CD14-positive monocyte (primary cell): Measurements from ENCODE around the gene PYM1. TPM values are rescaled to one million over a fixed set of nuclear protein-coding genes. Genes with fewer than 3 reads are reported as not detected.
"Not testable (repeated sequence)": the region's sequence is repeated elsewhere in the genome, so short reads cannot be mapped to it uniquely, and the experiment has no call there.

Source experiments
- DNase-seq, 3 donors: peaks; one replicate each; pipeline ENCODE4 v3.0.0-alpha.2; 2011 to 2022
- H2AFZ ChIP-seq: 2 replicates; pipeline ENCODE4 v1.6.0; 2012; ENCODE audit warnings: mild to moderate bottlenecking, low read depth, low read length, inconsistent platforms; ENCODE audit not compliant: insufficient read depth, poor library complexity, severe bottlenecking
- H3K27ac ChIP-seq, 2 donors: 1 replicate in 1 of 2; 2 replicates in 1 of 2; pipeline ENCODE4 v1.5.1; 2012 to 2013; ENCODE audit warnings: low read length in 2 of 2, control low read depth in 1 of 2, inconsistent platforms in 1 of 2, low read depth in 1 of 2, mild to moderate bottlenecking in 1 of 2
- H3K27me3 ChIP-seq, 2 donors: one replicate each; pipeline versions ENCODE4 v1.6.0 to v1.6.1; 2011 to 2013; ENCODE audit warnings: low read length in 2 of 2; ENCODE audit not compliant: control insufficient read depth in 2 of 2, insufficient read depth in 2 of 2
- H3K36me3 ChIP-seq, 2 donors: replicated peaks in 1 of 2; 1 replicate in 1 of 2; 2 replicates in 1 of 2; pipeline versions ENCODE4 v1.5.1 to v1.6.1; 2012 to 2013; ENCODE audit warnings: low read length in 2 of 2, control low read depth in 1 of 2, inconsistent platforms in 1 of 2, mild to moderate bottlenecking in 1 of 2; ENCODE audit not compliant: insufficient read depth in 2 of 2, control insufficient read depth in 1 of 2
- H3K4me1 ChIP-seq, 2 donors: 1 replicate in 1 of 2; 2 replicates in 1 of 2; pipeline versions ENCODE4 v1.5.1 to v1.6.1; 2012 to 2013; ENCODE audit warnings: low read length in 2 of 2, control low read depth in 1 of 2, inconsistent platforms in 1 of 2, mild to moderate bottlenecking in 1 of 2, moderate library complexity in 1 of 2; ENCODE audit not compliant: insufficient read depth in 2 of 2, control insufficient read depth in 1 of 2
- H3K4me2 ChIP-seq: replicated peaks from 2 replicates; pipeline ENCODE3; 2012; ENCODE audit warnings: low read length, moderate library complexity, mild to moderate bottlenecking; ENCODE audit not compliant: poor library complexity, severe bottlenecking; ENCODE audit errors: extremely low read depth
- H3K4me3 ChIP-seq, 3 experiments: fragments of 200-600 bp in 1 of 3; sonication (generic) in 1 of 3; replicated peaks in 1 of 3; 1 replicate in 2 of 3; 2 replicates in 1 of 3; pipeline ENCODE4 v1.5.1; 2011 to 2013; ENCODE audit warnings: low read length in 3 of 3, mild to moderate bottlenecking in 3 of 3, control low read depth in 2 of 3, low read depth in 2 of 3, inconsistent platforms in 1 of 3, moderate library complexity in 1 of 3
- H3K79me2 ChIP-seq: 2 replicates; pipeline ENCODE4 v1.6.0; 2012; ENCODE audit warnings: mild to moderate bottlenecking, control low read depth, inconsistent platforms, low read length, moderate library complexity; ENCODE audit not compliant: insufficient read depth
- H3K9ac ChIP-seq: 2 replicates; pipeline ENCODE4 v1.6.0; 2017; ENCODE audit warnings: low read length, mild to moderate bottlenecking; ENCODE audit not compliant: insufficient read depth, poor library complexity, severe bottlenecking
- H3K9me3 ChIP-seq, 2 donors: replicated peaks in 1 of 2; 1 replicate in 1 of 2; 2 replicates in 1 of 2; pipeline versions ENCODE4 v1.5.1 to v1.6.1; 2012 to 2013; ENCODE audit warnings: low read length in 2 of 2, control low read depth in 1 of 2; ENCODE audit not compliant: control insufficient read depth in 1 of 2, insufficient read depth in 1 of 2
- H4K20me1 ChIP-seq: 2 replicates; pipeline ENCODE4 v1.6.0; 2012; ENCODE audit warnings: mild to moderate bottlenecking, low read length, control low read depth, moderate library complexity; ENCODE audit not compliant: insufficient read depth
- H3K27ac Mint-ChIP-seq, 7 donors: one replicate each; pipeline ENCODE4 v1.8.0; 2020; ENCODE audit warnings: mild to moderate bottlenecking in 7 of 7, mixed read lengths in 7 of 7, moderate library complexity in 6 of 7, inconsistent platforms in 2 of 7
- H3K27me3 Mint-ChIP-seq, 3 donors: one replicate each; pipeline ENCODE4 v1.8.0; 2021 to 2022; ENCODE audit warnings: low read depth in 3 of 3, mild to moderate bottlenecking in 3 of 3, mixed read lengths in 3 of 3, moderate library complexity in 3 of 3, inconsistent platforms in 1 of 3
- H3K36me3 Mint-ChIP-seq, 2 donors: one replicate each; pipeline ENCODE4 v1.8.0; 2020; ENCODE audit warnings: mixed read lengths in 2 of 2, inconsistent platforms in 1 of 2, mild to moderate bottlenecking in 1 of 2
- H3K4me1 Mint-ChIP-seq: one replicate; pipeline ENCODE4 v1.8.0; 2020; ENCODE audit warnings: mild to moderate bottlenecking, mixed read lengths
- H3K4me3 Mint-ChIP-seq, 2 donors: one replicate each; pipeline ENCODE4 v1.8.0; 2020; ENCODE audit warnings: mild to moderate bottlenecking in 2 of 2, mixed read lengths in 2 of 2, moderate library complexity in 1 of 2
- H3K9me3 Mint-ChIP-seq, 7 donors: one replicate each; pipeline ENCODE4 v1.8.0; 2020 to 2022; ENCODE audit warnings: mixed read lengths in 7 of 7, mild to moderate bottlenecking in 6 of 7, moderate library complexity in 6 of 7, inconsistent platforms in 2 of 7
- CTCF ChIP-seq: fragments of 200-600 bp; IDR thresholded peaks from one replicate; pipeline ENCODE4 v1.8.0; 2022; ENCODE audit warnings: antibody characterized with exemption, mild to moderate bottlenecking
- WGBS: methylation state at CpG from one replicate; pipeline ENCODE4 v1.1.5; 2013; ENCODE audit warnings: missing lambda C conversion rate; ENCODE audit not compliant: insufficient coverage; 5-methylcytosine and 5-hydroxymethylcytosine counted together
- intact Hi-C, 2 donors: fragments of 100-400 bp; cut with micrococcal nuclease; formaldehyde crosslinking; loops; one replicate each; pipeline versions ENCODE4 v1.15.0 to v1.15.1; 2023
- polyA plus RNA-seq, 3 donors: library from polyadenylated mRNA; depleted of rRNA in 1 of 3; unstranded in 2 of 3; stranded (reverse) in 1 of 3; fragments of 300-500 nt in 2 of 3; fragments of >200 nt in 1 of 3; fragmentation: Illumina TruSeq in 2 of 3; gene quantifications; 1 replicate in 2 of 3; 2 replicates in 1 of 3; pipeline ENCODE4 v1.2.3, GENCODE V29; 2012 to 2021

Gene PYM1
- polyA plus RNA-seq, 3 donors = 17.3 to 47.1 (median 39.5) TPM

- no peaks in the 10 kb centered on the region for H3K79me2 ChIP-seq
- H4K20me1 ChIP-seq = no peaks in the 10 kb centered on the region
- Mint-ChIP-seq H3K27me3 (peaks cover 0 to 1% (median 1%) of the 10 kb centered on the region in 3 donors), H3K4me1 (no peaks in the 10 kb centered on the region), H3K27ac (no peak overlapping the region), H3K36me3 (peaks cover 0 to 2% of the 10 kb centered on the region in 2 donors), H3K9me3 (peaks cover 8 to 16% (median 15%) of the 10 kb centered on the region in 7 donors), H3K4me3 (no peak overlapping the region)
- 100% methylated on average over 2 of the region's 2 CpGs for WGBS
- H3K9me3 ChIP-seq = peaks cover 0 to 9% of the 10 kb centered on the region in 2 donors
- H3K4me1 ChIP-seq = no peaks in the 10 kb centered on the region
- H3K27ac ChIP-seq = no peak overlapping the region
- intact Hi-C loops = no loop called here
- H3K9ac ChIP-seq = no peak overlapping the region
- H3K4me2 ChIP-seq = no peak overlapping the region
- no peak for DNase-seq
- H3K27me3 ChIP-seq = no peaks in the 10 kb centered on the region
- no peaks in the 10 kb centered on the region for H3K36me3 ChIP-seq
- H3K4me3 ChIP-seq = no peak overlapping the region
- H2AFZ ChIP-seq = no peak overlapping the region
- TF ChIP-seq CTCF = no peak
Observed at GRCh38 chr12:55874443-55874842, 53.3 kb downstream of the PYM1 start.

- H3K4me3 Mint-ChIP-seq, H3K4me1 ChIP-seq, H3K27me3 Mint-ChIP-seq, H3K27ac Mint-ChIP-seq, H3K4me1 Mint-ChIP-seq, H3K79me2 ChIP-seq, H3K27me3 ChIP-seq, H3K36me3 ChIP-seq, H3K4me2 ChIP-seq, intact Hi-C loops, H3K4me3 ChIP-seq, H4K20me1 ChIP-seq, DNase-seq, H3K27ac ChIP-seq, H3K36me3 Mint-ChIP-seq, H2AFZ ChIP-seq, H3K9ac ChIP-seq: not testable (repeated sequence)
- peaks cover 0 to 23% (median 8%) of the 10 kb centered on the region in 7 donors for H3K9me3 Mint-ChIP-seq
- no CpG with 5 or more reads among the region's 3 CpGs for WGBS
- peaks cover 0 to 25% of the 10 kb centered on the region in 2 donors for H3K9me3 ChIP-seq
Observed at GRCh38 chr12:55866454-55867004, 61.2 kb downstream of the PYM1 start.
